Type B pancreatic cell (in vitro differentiated cells): ENCODE results near the gene GRXCR1. TPM values are rescaled to one million over a fixed set of nuclear protein-coding genes. Genes with fewer than 3 reads are reported as not detected.

ENCODE experiments used
- DNase-seq: peaks from one replicate; pipeline ENCODE4 v3.0.0; 2021; ENCODE audit warnings: mixed read lengths; ENCODE audit not compliant: unreplicated experiment; ENCODE audit errors: extremely low spot score
- H3K27ac Mint-ChIP-seq: 2 replicates; pipeline ENCODE4 v1.8.0; 2021; ENCODE audit warnings: mild to moderate bottlenecking, mixed read lengths
- H3K27me3 Mint-ChIP-seq: 2 replicates; pipeline ENCODE4 v1.8.0; 2021; ENCODE audit warnings: mixed read lengths
- H3K36me3 Mint-ChIP-seq: 2 replicates; pipeline ENCODE4 v1.8.0; 2021; ENCODE audit warnings: mixed read lengths
- H3K4me1 Mint-ChIP-seq: one replicate; pipeline ENCODE4 v1.8.0; 2021; ENCODE audit warnings: mixed read lengths; ENCODE audit not compliant: unreplicated experiment
- H3K4me3 Mint-ChIP-seq: 2 replicates; pipeline ENCODE4 v1.8.0; 2021; ENCODE audit warnings: mild to moderate bottlenecking, mixed read lengths
- H3K9me3 Mint-ChIP-seq: 2 replicates; pipeline ENCODE4 v1.8.0; 2021; ENCODE audit warnings: mixed read lengths
- CTCF ChIP-seq: fragments of 200-600 bp; sonication (generic); conservative IDR thresholded peaks from 2 replicates; pipeline ENCODE4 v1.5.0; 2021; ENCODE audit warnings: antibody characterized with exemption, mild to moderate bottlenecking
- total RNA-seq: library from RNA; stranded (reverse); gene quantifications from 2 replicates; pipeline ENCODE4 v1.2.1, GENCODE V29; 2021; ENCODE audit warnings: low replicate concordance

Gene GRXCR1
- total RNA-seq, 1 donor from 2014 or later = not detected

- Mint-ChIP-seq H3K4me1 (no peaks in the 10 kb centered on the region), H3K9me3 (no peaks in the 10 kb centered on the region), H3K36me3 (no peaks in the 10 kb centered on the region), H3K27me3 (peaks cover 8% of the 10 kb centered on the region), H3K4me3 (no peak overlapping the region), H3K27ac (peak overlapping the region; percentile 61)
- TF ChIP-seq CTCF = no peak
- DNase-seq = no peak
Observed at GRCh38 chr4:42906891-42907759, 14.6 kb downstream of the GRXCR1 start.

- Mint-ChIP-seq H3K36me3 (no peaks in the 10 kb centered on the region), H3K9me3 (no peaks in the 10 kb centered on the region), H3K4me3 (no peak overlapping the region), H3K27ac (no peak overlapping the region), H3K27me3 (peaks cover 8% of the 10 kb centered on the region), H3K4me1 (no peaks in the 10 kb centered on the region)
- DNase-seq = no peak
- no peak for TF ChIP-seq CTCF
Observed at GRCh38 chr4:42910459-42910858, 17.9 kb downstream of the GRXCR1 start.

GRCh38 chr4:42914937-42915336 is 22.4 kb downstream of the GRXCR1 start:
- TF ChIP-seq CTCF = no peak
- Mint-ChIP-seq H3K9me3 (no peaks in the 10 kb centered on the region), H3K27ac (no peak overlapping the region), H3K4me1 (no peaks in the 10 kb centered on the region), H3K36me3 (no peaks in the 10 kb centered on the region), H3K4me3 (no peak overlapping the region), H3K27me3 (peaks cover 4% of the 10 kb centered on the region)
- no peak for DNase-seq

GRCh38 chr4:42915484-42915883 is 23.0 kb downstream of the GRXCR1 start:
- Mint-ChIP-seq H3K27me3 (peaks cover 4% of the 10 kb centered on the region), H3K9me3 (no peaks in the 10 kb centered on the region), H3K4me1 (no peaks in the 10 kb centered on the region), H3K27ac (no peak overlapping the region), H3K4me3 (no peak overlapping the region), H3K36me3 (no peaks in the 10 kb centered on the region)
- no peak for TF ChIP-seq CTCF
- DNase-seq = no peak

- TF ChIP-seq CTCF = no peak
- no peaks in the 10 kb centered on the region for H3K27me3 Mint-ChIP-seq
- no peaks in the 10 kb centered on the region for H3K4me1 Mint-ChIP-seq
- H3K36me3 Mint-ChIP-seq = no peaks in the 10 kb centered on the region
- H3K4me3 Mint-ChIP-seq = no peak overlapping the region
- H3K9me3 Mint-ChIP-seq = no peaks in the 10 kb centered on the region
- DNase-seq = no peak
- H3K27ac Mint-ChIP-seq = no peak overlapping the region
Observed at GRCh38 chr4:42917296-42917695, 24.8 kb downstream of the GRXCR1 start.
